GM13976 (cell line): ENCODE results near the gene SPEN.

ENCODE experiments used
- DNase-seq: peaks from one replicate; pipeline ENCODE4 v3.0.0; 2012; ENCODE audit warnings: low spot score
- in situ Hi-C: fragments of 300-500 bp; cut with MboI; formaldehyde crosslinking; loops from one replicate; pipeline ENCODE4 v1.12.0; 2022; ENCODE audit warnings: low sequenced_read_pairs, mixed read lengths, inconsistent platforms; ENCODE audit not compliant: unreplicated experiment
- TF ChIP-seq, protein P1 (sequence below): IDR thresholded peaks from 2 replicates; pipeline ENCODE4 v1.5.1; 2012; ENCODE audit warnings: borderline replicate concordance, mild to moderate bottlenecking; ENCODE audit not compliant: insufficient read depth; ENCODE audit errors: extremely low read depth, missing control alignments, control extremely low read depth

The SPEN gene

DNA sequence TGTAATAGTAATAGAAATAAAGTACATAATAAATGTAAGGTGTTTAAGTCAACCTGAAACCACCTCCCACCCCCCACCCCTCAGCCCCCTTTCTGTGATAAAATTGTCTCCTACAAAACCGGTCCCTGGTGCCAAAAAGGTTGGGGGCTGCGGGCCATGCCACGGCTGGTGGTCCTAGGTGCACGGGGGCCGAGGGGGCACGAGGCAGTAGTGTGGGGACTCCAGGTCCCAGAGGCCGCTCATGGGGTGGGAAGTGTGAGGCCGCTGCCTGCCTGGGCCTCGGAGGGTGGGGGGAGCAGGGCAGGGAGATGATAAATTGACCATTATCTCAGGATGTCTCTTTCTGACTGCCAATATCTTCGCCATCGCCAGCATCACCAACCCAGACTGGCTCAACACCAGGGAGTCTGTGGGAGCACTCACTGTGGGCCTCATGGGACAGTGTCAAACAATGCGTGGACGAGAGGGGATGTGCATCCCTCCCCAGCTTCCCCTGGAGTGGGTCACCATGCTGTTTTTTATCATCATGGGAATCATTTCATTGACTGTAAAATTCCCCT is 121.9 kb downstream of the SPEN start:
- DNase-seq = no peak
- TF ChIP-seq, protein P1, sequence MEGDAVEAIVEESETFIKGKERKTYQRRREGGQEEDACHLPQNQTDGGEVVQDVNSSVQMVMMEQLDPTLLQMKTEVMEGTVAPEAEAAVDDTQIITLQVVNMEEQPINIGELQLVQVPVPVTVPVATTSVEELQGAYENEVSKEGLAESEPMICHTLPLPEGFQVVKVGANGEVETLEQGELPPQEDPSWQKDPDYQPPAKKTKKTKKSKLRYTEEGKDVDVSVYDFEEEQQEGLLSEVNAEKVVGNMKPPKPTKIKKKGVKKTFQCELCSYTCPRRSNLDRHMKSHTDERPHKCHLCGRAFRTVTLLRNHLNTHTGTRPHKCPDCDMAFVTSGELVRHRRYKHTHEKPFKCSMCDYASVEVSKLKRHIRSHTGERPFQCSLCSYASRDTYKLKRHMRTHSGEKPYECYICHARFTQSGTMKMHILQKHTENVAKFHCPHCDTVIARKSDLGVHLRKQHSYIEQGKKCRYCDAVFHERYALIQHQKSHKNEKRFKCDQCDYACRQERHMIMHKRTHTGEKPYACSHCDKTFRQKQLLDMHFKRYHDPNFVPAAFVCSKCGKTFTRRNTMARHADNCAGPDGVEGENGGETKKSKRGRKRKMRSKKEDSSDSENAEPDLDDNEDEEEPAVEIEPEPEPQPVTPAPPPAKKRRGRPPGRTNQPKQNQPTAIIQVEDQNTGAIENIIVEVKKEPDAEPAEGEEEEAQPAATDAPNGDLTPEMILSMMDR = no peak
- in situ Hi-C loops = no loop called here

DNA sequence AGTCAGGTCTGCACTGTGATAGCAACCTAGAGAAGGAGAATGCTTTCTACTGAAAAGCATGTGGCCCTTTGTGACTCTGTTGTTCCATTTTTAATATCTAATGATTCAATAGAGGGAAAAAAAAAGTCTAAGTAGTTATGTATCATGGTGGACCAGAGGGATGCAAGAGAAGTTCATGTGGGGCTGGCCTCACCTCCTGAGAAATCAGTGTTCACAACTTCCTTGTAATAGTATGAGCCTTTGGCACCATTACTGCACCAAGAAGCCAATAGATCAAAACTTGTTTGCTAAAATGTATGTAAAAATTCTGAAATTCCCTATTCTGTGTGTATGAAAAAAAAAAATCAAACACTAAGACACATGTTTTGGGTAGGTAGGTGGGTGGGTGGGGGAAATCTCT is 123.4 kb downstream of the SPEN start:
- in situ Hi-C loops = no loop called here
- TF ChIP-seq, protein P1 = no peak

DNA sequence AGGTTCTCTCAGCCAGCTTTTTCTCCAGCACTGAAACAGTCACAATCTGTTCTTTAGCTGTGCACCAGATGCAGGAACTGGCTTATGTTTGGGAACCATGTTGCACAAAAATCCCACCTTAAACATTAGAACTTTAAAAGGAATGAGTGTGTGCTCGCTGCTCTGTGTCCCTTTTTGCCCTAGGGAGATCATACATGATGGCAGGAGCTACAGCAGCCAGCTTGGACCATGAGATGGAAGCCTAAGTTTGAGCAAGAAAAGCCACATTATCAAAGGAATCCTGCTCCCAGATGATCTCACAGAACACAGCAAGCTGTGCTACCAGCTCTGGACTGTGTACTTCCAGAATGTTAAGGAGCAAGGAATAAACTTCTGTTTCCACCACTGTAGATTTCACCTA is 124.9 kb downstream of the SPEN start:
- TF ChIP-seq, protein P1 = no peak
- no peak for DNase-seq
- in situ Hi-C loops = no loop called here

More for the DNA sequence above, 123.4 kb downstream of the SPEN start:
- DNase-seq = no peak

DNA sequence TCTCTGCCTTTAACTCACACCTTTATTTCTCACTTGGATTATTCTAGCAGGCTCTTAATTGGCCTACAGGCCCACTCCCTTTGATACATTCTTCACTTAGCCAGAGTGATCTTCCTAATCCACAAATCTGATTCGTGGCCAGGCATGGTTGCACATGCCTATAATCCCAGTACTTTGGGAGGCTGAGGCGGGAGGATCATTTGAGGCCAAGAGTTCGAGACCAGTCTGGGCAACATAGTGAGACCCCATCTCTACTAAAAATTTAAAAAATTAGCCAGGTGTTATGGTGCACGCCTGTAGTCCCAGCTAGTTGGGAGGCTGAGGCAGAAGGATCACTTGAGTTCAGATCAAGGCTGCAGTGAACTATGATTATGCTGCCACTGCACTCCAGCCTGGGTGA is 126.3 kb downstream of the SPEN start:
- DNase-seq = no peak
- in situ Hi-C loops = no loop called here
- TF ChIP-seq, protein P1 = no peak

DNA sequence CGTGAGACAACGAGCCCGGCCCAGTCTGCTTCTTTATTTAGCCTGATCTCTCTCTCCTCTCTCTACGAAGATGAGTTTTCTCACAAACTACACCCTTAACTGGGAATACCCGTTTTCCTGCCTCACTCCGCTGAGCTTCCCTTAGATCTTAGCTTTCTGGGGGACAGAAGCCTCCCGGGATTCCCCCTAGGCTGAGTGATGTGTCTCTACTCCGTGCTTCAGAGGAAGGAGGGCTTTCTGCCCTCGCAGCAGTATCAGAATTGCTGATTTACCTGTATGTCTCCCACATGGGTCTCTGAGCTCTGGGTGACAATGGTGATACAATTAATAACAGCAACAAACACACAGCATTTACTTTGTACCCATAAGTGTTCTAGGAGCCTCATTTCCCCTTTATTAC is 127.3 kb downstream of the SPEN start:
- in situ Hi-C loops = loop anchor here (25.0 kb wide), 1 partner anchor 163 kb away; the partner anchor contains the start of gene UQCRHL
- DNase-seq = peak; percentile 64
- TF ChIP-seq, protein P1 = no peak

- in situ Hi-C loops = loop anchor here (25.0 kb wide), 1 partner anchor 163 kb away; the partner anchor contains the start of gene UQCRHL
- DNase-seq = peak; percentile 84
- TF ChIP-seq, protein P1 = peak; percentile 35
Measured at GRCh38 chr1:15975358-15975804, 127.9 kb downstream of the SPEN start.
